H7 (cell line): ENCODE measurements around the gene A4GALT. TPM values are rescaled to one million over a fixed set of nuclear protein-coding genes. Genes with fewer than 3 reads are reported as not detected.

ENCODE experiments used
- DNase-seq: peaks from one replicate; pipeline ENCODE4 v3.0.0; 2012
- H3K27me3 ChIP-seq: 2 replicates; pipeline ENCODE4 v1.6.0; 2011; ENCODE audit warnings: mild to moderate bottlenecking, low read length; ENCODE audit not compliant: control insufficient read depth, insufficient read depth
- H3K36me3 ChIP-seq: replicated peaks from 2 replicates; pipeline ENCODE4 v1.5.1; 2011; ENCODE audit warnings: low read length; ENCODE audit not compliant: control insufficient read depth, insufficient read depth
- H3K4me3 ChIP-seq: 2 replicates; pipeline ENCODE4 v1.5.1; 2011; ENCODE audit warnings: low read depth, mild to moderate bottlenecking, control low read depth, low read length, moderate library complexity; ENCODE audit not compliant: insufficient read depth
- total RNA-seq: library from RNA; depleted of rRNA; stranded (reverse); fragments of >200 nt; shearing (Covaris generic); gene quantifications from 2 replicates; pipeline ENCODE4 v1.2.3, GENCODE V29; 2014

A4GALT gene
- total RNA-seq, 1 experiment from 2014 or later = 7.6 TPM

DNA sequence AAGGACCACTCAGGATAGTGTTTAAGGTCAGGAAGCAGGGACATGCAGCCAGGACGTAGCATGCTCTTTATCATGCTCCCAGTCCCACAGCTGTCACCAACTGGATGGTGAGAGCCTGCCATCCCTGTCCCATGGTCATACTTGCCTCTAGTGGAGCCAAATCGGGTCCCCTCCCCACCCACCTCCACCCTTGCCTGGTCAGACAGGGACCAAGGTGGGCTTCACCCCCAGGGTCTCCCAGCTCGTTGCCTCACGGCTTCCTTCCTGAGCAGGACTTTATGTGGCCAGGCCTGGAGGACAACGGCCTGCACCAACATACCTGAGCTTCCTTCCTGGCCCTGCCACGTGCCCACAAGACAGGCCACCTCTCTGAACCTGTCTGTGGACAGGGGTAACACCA is 19.8 kb downstream of the A4GALT start:
- Histone ChIP-seq H3K27me3 (no peaks in the 10 kb centered on the region), H3K4me3 (no peak overlapping the region)

DNA sequence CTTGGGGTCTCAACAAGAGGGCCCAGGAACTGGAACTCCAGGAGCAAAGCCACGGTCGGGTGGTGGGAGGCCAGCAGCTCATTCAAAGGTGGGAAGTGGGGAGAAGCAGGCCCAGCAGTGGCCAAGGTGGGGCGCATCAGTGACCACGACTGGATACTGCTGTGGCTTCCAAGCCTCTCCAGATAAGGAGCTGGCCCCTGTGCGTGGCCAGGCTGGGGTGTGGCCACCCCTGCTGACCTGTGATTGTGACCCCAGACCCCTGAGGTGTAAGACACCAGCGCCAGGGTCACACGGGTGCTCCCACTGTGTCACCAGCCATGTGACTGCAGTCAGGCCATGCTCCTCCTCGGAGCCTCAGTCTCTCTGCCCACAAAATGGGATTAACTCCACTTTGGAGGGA is 20.3 kb downstream of the A4GALT start:
- H3K27me3 ChIP-seq = no peaks in the 10 kb centered on the region
- no peaks in the 10 kb centered on the region for H3K36me3 ChIP-seq
- DNase-seq = peak; percentile 30
- no peak overlapping the region for H3K4me3 ChIP-seq

More for the DNA sequence above, 19.8 kb downstream of the A4GALT start:
- no peaks in the 10 kb centered on the region for H3K36me3 ChIP-seq
- peak; percentile 11 for DNase-seq

DNA sequence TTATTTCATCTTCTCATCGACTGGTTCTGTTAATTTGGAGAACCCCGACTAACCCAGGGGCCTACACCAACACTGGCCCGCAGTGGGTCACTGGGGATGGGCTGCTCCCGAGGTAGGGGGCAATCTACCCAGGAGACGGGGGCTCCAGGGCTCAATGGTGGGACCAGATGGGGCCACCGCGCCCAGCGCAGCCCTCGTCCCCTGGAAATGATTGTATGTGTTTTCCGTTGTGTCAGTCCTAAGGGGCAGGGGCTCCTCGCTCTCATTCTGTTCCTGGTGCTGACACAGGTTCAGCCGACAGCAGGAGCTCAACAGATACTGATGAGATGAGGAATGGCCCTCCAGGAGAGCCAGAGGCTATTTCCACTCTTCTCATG is 20.7 kb downstream of the A4GALT start:
- DNase-seq = peak; percentile 40
- no peaks in the 10 kb centered on the region for H3K27me3 ChIP-seq
- no peak overlapping the region for H3K4me3 ChIP-seq
- H3K36me3 ChIP-seq = no peaks in the 10 kb centered on the region

DNA sequence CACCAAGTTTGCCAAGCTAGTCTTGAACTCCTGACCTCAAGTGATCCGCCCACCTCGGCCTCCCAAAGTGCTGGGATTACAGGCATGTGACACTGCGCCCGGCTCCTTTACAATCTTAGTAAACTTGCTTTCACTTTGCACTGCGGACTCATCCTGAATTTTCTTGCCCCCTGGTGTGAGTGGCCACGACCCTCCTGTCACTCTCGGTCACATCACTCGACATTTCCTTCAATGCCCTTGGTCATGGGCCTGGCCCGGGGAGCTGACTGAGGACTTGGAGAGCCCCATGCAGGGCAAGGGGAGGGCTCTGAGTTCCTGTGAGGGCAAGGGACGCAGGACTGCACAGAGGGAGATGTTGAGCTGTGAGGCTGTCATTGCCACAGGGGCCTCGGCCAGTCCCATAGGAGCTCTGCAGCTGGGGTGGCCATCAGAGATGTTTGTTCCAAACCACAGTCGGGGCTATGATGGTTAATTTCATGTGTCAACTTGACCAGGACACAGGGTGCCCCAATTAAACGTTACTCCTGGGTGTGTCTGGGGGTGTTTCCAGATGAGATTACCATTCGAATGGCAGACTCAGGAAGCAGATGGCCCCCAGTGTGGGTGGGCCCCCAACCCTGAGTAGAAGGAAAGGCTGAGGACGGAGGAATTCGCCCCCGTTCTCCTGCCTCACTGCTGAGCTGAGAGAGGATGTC is 21.2 kb downstream of the A4GALT start:
- DNase-seq = peak; percentile 54
- H3K36me3 ChIP-seq = no peaks in the 10 kb centered on the region
- no peak overlapping the region for H3K4me3 ChIP-seq
- H3K27me3 ChIP-seq = no peaks in the 10 kb centered on the region

DNA sequence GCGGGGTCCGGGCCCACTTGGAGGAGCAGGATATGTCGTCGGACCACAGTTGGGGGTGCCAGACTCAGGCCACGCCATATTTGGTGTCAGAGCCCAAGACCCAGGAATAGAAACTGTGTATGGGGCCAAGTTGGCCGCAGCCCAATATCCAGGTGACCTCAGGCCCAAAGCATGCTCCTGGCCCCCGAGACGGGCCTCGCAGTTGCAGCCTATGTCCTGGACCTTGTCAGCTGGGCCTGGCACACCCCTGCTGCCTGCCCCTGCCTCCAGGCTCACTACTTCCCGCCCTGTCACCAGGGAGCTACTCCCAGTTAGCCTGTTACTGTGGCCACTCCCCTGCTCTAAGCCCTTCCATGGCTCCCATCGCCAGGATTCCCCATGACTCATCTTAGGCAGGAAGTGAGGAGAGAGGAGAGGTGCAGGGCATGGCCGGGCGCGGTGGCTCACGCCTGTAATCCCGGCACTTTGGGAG is 23.1 kb downstream of the A4GALT start:
- peak; percentile 60 for DNase-seq
- Histone ChIP-seq H3K36me3 (no peaks in the 10 kb centered on the region; the same call in 1 of the 2 replicates), H3K27me3 (no peaks in the 10 kb centered on the region), H3K4me3 (no peak overlapping the region)

DNA sequence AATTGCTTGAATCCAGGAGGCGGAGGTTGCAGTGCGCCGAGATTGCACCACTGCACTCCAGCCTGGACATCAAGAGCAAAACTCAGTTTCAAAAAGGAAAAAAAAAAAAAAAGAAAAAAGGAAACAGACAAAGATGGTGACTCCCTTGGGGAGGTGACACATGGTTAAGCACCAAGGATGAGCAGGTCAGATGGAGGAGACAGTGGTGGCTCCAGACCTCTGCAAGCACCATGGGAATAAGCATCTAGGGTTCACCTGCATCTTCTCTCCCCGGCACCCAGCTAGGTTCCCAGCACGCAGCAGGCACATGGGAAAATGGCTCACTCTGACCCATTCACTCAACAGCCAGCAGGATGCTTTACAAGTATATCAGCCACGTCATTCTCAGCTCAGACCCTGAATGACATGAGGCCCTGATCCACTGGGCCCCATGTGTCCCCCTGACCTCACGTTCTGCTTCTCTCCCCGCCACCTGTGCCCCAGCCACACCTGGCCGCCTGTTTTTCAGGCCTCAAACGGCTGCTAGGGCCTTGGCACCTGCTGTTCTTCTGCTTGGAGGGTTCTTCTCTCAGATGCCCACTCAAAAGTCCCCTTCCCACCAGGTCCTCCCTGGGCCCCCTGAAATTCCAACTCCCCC is 24.2 kb downstream of the A4GALT start:
- DNase-seq = peak; percentile 47
- H3K4me3 ChIP-seq = no peak overlapping the region
- H3K36me3 ChIP-seq = no peaks in the 10 kb centered on the region; the same call in 1 of the 2 replicates
- H3K27me3 ChIP-seq = no peaks in the 10 kb centered on the region

DNA sequence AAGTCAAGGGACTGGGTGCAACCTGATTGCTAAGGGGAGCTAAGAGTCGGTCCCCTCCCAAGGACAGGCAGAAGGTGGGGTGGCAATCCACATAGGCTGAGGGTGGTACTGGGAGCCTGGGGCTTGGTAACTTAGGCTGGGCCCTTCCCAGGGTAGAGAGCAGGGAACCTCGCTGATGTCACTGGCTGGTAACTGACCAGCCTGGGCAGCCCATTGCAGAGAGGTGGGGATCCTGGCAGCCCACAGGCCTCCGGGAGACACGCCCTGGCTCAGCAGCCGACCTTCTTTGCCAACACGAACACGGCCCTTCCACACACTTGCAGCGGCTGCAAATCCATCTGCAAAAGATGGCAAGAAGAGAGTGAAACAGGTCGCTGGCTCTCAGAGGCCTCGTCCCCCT is 25.4 kb downstream of the A4GALT start:
- peak; percentile 45 for DNase-seq
- H3K4me3 ChIP-seq = no peak overlapping the region
- H3K27me3 ChIP-seq = no peaks in the 10 kb centered on the region
- H3K36me3 ChIP-seq = no peaks in the 10 kb centered on the region; the same call in 1 of the 2 replicates

DNA sequence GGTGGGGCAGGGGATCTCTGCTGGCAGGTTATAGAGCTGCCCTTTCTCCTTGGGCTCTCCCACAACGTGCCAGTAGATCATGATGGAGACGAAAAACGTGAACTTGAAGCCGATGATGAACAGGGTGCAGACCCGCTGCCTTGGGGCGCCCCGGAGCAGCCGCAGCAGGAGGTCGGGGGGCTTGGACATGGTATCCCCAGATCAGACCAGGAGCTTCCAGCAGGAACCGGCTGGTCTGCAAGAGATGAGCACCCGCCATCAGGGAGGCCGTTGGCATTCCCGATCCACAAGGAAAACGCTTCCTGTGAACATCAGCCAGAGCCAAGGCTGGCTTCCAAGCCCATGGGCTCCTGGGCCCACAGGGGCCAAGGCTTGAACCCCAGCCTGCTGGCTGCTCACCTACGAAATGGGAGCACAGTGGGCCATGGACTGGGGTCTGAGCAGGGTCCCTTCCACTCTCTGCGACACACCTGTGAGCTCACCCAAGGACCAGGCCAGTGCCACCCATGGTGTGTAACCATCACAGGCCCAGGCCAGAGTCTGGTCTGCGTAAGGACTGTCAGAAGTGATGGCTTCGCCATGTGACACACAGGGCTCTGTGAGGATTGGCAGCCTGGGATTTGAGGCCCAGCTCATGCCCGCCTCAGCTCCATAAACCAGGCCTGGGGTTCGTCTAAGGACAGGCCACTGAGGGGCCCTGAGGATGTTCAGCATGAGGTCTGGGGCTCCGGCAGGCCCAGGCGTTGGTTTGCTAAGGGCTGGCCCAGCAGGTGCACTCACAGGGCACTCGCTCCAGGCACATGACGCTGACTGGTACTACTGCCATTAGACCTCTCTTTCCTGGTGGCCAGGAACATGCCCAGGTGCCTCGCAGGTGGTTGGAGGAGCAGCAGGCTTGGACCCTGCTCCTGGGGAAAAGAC is 26.6 kb downstream of the A4GALT start:
- Histone ChIP-seq H3K36me3 (no peaks in the 10 kb centered on the region; the same call in 1 of the 2 replicates), H3K27me3 (no peaks in the 10 kb centered on the region), H3K4me3 (no peak overlapping the region)
- DNase-seq = peak; percentile 35

DNA sequence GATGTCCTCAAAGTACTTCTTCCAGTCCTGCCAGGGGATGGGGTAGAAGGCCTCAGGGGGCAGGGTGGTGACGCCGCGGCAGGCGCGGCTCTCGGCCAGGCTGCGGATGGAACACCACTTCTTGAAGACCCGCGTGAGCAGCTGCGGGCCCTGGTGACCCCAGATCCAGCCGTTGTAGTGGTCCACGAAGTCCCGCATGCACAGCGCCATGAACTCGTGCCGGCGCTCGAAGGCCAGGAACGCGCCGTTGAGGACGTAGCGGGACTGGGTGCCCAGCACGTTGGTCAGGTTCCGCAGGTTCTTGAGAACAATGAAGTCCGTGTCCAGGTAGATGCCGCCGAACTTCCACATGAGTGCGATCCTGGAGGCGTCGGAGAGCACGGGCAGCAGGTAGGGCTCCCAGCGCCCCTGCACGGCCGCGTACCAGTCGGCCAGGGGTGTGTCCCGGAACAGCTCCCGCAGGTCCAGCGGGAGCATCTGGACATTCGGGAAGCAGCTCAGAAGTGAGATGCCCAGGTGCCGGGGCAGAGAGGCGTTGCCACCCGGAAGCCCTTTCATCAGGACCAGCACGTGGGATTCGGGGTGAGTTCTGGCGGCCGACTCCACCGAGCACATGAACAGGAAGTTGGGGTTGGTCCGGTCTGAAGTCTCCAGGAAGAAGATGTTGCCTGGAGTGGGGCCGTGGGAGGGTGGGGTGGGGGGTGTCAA is 27.5 kb downstream of the A4GALT start:
- peak; percentile 35 for DNase-seq
- no peaks in the 10 kb centered on the region for H3K27me3 ChIP-seq
- H3K4me3 ChIP-seq = no peak overlapping the region
- H3K36me3 ChIP-seq = no peaks in the 10 kb centered on the region; the same call in 1 of the 2 replicates

DNA sequence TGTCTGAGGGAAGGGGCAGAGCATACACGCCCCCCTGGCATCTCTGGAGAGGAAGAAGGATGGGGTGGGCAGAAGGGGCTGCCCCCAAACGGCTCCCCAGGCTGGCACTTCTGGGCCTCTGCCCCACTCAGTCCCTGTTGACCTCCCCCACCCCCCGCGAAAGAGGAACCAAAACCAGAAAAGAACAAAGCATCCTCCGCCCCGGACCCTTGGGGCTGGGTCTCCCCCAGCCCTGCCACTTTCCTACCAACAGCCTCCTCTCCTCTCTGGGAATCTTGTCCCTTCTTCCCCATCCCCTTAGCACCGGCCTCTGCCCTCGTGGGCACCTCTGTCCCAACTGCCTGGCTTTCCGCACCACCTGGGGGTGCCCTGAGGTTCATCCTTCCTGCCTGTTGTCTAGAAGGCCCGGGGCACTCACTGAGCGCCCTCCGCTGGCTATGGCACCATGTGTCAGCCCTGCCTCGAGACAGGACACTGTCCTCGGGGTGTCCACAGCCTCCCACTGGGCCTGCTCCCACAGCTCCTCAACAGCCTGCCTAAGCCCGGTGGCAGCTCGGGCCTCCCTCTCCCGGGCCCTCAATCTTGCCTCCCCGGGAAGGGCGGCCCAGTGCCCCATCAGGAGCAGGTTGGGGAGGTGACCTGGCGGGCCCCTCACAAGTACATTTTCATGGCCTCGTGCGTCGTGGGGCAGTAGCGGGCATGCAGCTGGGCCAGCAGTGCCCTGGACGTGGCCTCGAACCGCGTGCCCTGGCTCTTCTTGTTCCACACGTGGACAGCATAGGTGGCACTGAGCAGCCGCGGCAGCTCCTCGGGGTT is 28.2 kb downstream of the A4GALT start:
- peak; percentile 79 for DNase-seq
- H3K36me3 ChIP-seq = no peaks in the 10 kb centered on the region; the same call in 1 of the 2 replicates
- no peak overlapping the region for H3K4me3 ChIP-seq
- no peaks in the 10 kb centered on the region for H3K27me3 ChIP-seq

DNA sequence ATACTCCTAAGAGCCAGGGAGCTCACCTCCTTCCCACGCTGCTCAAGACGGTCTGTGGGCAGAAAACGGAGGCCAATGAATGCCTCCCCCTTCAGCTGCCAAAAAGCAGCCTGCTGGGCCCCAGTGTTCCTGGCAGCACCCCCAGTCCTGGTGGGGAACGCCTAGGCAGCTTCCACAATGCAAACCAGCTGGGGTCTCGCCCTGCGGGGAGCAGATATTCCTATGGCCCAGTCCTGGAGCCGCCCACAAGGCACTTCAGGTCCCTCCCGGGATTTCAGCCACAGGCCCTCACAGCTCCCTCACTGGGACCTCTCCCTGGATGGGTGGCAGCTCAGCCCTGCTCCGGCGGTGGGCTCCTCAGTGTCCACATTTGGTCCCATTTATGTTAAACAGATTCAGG is 29.2 kb downstream of the A4GALT start:
- no peaks in the 10 kb centered on the region for H3K27me3 ChIP-seq
- H3K4me3 ChIP-seq = no peak overlapping the region
- DNase-seq = peak; percentile 32
- H3K36me3 ChIP-seq = no peaks in the 10 kb centered on the region; the same call in 1 of the 2 replicates

DNA sequence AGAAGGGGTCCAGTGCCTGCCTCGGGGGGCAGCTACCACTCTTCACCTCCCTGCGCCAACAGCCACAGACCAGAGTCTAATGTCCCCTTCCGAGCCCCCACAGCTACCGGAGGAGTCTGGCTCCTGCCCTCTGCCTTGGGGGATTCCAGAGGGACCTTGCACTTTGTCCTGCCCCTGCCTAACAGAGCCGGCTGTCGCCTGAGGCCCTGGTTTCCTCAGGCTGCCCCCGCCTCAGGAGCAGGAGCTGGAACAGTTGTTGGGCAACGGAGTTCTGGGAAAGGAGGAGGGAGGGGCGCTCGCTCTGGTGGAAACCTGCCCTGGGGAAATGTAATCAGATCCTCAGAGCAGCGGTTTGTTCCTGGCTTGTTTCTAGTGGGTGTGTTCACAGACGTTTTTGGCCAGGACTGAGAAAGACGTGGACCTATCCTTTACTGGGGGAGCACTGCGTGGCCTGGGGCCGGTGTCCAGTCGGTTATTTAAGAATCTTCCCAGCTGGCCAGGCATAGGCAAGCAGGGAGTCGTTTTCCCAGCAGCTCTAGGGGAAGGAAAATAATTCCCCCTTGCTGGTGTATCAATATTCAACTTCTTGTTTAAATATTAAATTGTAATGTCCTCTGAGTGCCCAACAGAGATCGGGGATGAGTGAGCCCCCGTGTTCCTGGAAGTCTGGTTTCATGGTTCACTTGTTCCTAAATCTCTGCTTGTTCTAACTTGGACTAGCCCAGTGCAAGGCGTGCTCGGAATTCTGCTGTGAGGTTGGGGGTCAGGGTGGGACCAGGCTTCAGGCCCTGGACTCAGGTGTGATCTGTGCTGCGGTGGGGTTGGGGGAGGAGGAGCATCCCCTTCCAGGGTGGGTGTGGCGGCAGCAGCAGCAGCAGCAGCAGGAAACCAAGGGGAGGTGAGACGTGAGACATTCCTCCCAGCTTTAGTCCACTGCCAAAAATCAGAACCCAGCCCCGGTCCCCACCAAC is 32.1 kb downstream of the A4GALT start:
- no peak overlapping the region for H3K4me3 ChIP-seq
- H3K27me3 ChIP-seq = no peaks in the 10 kb centered on the region
- DNase-seq = peak; percentile 82
- H3K36me3 ChIP-seq = no peaks in the 10 kb centered on the region
